CD4-positive, alpha-beta T cell (primary cell): ENCODE results near the gene PRKAA2. TPM values are rescaled to one million over a fixed set of nuclear protein-coding genes. Genes with fewer than 3 reads are reported as not detected.

Source experiments
- ATAC-seq: fragments of 200-7000 bp; cut with Tn5 transposase; one replicate; pipeline ENCODE4 v1.10.0; 2022; ENCODE audit warnings: mild to moderate bottlenecking; ENCODE audit not compliant: poor library complexity
- CTCF ChIA-PET: fragments of 350-600 bp; sonication (Branson Sonifier 250); formaldehyde crosslinking; loops from one replicate; lab custom pipeline; 2021; ENCODE audit warnings: antibody characterized with exemption, inconsistent platforms; lab: Charles Lee
- POLR2A ChIA-PET: fragments of 350-600 bp; sonication (Branson Sonifier 250); formaldehyde crosslinking; loops from one replicate; lab custom pipeline; 2021; ENCODE audit warnings: antibody characterized with exemption, inconsistent platforms; lab: Charles Lee
- DNase-seq, 14 experiments: peaks; one replicate each; pipeline ENCODE4 v3.0.0-alpha.2; 2013 to 2020; ENCODE audit warnings: mixed read lengths in 2 of 14
- H3K27ac ChIP-seq, 2 donors: one replicate each; pipeline versions ENCODE4 v1.5.1 to v1.7.0; 2013; ENCODE audit warnings: low read length in 2 of 2, low read depth in 1 of 2, mild to moderate bottlenecking in 1 of 2
- H3K27me3 ChIP-seq, 2 experiments: 1 replicate in 1 of 2; 2 replicates in 1 of 2; pipeline versions ENCODE4 v1.6.1 to v1.7.0; 2013; ENCODE audit warnings: low read length in 2 of 2, control low read depth in 1 of 2, mild to moderate bottlenecking in 1 of 2, moderate library complexity in 1 of 2; ENCODE audit not compliant: insufficient read depth in 2 of 2, control insufficient read depth in 1 of 2
- H3K36me3 ChIP-seq: one replicate; pipeline ENCODE4 v1.6.1; 2013; ENCODE audit warnings: low read length, control low read depth; ENCODE audit not compliant: insufficient read depth
- H3K4me1 ChIP-seq: one replicate; pipeline ENCODE4 v1.6.1; 2013; ENCODE audit warnings: low read length, control low read depth; ENCODE audit not compliant: insufficient read depth
- H3K4me3 ChIP-seq: one replicate; pipeline ENCODE4 v1.5.1; 2013; ENCODE audit warnings: mild to moderate bottlenecking, low read length, moderate library complexity
- H3K9me3 ChIP-seq, 2 experiments: 1 replicate in 1 of 2; 2 replicates in 1 of 2; pipeline versions ENCODE4 v1.6.1 to v1.7.0; 2013; ENCODE audit warnings: low read length in 2 of 2, mild to moderate bottlenecking in 2 of 2, control low read depth in 1 of 2, moderate library complexity in 1 of 2; ENCODE audit not compliant: control insufficient read depth in 1 of 2, insufficient read depth in 1 of 2
- H3K27ac Mint-ChIP-seq: one replicate; pipeline ENCODE4 v1.8.0; 2020; ENCODE audit warnings: mixed read lengths
- H3K27me3 Mint-ChIP-seq: one replicate; pipeline ENCODE4 v1.8.0; 2021; ENCODE audit warnings: mixed read lengths
- H3K36me3 Mint-ChIP-seq: one replicate; pipeline ENCODE4 v1.8.0; 2021; ENCODE audit warnings: low read depth, mixed read lengths
- H3K4me1 Mint-ChIP-seq: one replicate; pipeline ENCODE4 v1.8.0; 2021; ENCODE audit warnings: low read depth, mixed read lengths
- H3K4me3 Mint-ChIP-seq: one replicate; pipeline ENCODE4 v1.8.0; 2020; ENCODE audit warnings: mild to moderate bottlenecking, mixed read lengths
- H3K9me3 Mint-ChIP-seq: one replicate; pipeline ENCODE4 v1.8.0; 2020; ENCODE audit warnings: mixed read lengths
- intact Hi-C, 2 experiments: fragments of 100-400 bp; cut with DNase I in 1 of 2; cut with micrococcal nuclease in 1 of 2; formaldehyde crosslinking; loops; one replicate each; pipeline versions ENCODE4 v1.15.1 to v1.9.0; 2023 to 2025; cut with DNase I, micrococcal nuclease
- total RNA-seq, 174 experiments: library from RNA in 2 of 174; stranded (reverse) in 2 of 174; gene quantifications; one replicate each; pipeline ENCODE4 v1.2.3 and lab custom pipeline; 2021 to 2026
- TF ChIP-seq, protein P1 (sequence below): fragments of 200-600 bp; IDR thresholded peaks from one replicate; pipeline ENCODE4 v1.8.0; 2022; ENCODE audit warnings: antibody characterized with exemption, mild to moderate bottlenecking

Gene PRKAA2
- total RNA-seq, 2 experiments from 2014 or later, result not detected

DNA sequence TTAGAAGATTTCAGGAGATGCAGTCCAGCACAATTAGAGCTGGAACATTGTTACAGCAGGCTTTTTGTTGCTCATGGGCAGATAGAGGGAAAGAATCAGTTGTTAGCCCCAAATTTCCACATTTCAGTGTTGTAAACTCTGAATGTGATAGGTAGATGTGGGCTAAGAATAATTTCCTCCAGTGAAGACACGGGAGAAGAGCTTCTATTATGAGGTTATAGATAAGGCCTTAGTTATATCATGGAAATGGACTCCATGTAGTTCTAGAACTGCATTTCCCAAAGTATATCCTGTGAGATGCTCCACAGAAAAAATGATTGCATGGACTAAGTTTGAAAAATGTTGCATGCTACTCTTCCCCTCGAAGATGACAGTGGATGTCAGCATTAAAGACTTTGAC lies 64.9 kb downstream of the PRKAA2 start:
- Mint-ChIP-seq H3K9me3 (no peaks in the 10 kb centered on the region), H3K27me3 (peaks cover 31% of the 10 kb centered on the region), H3K4me1 (no peaks in the 10 kb centered on the region), H3K27ac (no peak overlapping the region), H3K4me3 (no peak overlapping the region), H3K36me3 (no peaks in the 10 kb centered on the region)
- TF ChIP-seq, protein P1, sequence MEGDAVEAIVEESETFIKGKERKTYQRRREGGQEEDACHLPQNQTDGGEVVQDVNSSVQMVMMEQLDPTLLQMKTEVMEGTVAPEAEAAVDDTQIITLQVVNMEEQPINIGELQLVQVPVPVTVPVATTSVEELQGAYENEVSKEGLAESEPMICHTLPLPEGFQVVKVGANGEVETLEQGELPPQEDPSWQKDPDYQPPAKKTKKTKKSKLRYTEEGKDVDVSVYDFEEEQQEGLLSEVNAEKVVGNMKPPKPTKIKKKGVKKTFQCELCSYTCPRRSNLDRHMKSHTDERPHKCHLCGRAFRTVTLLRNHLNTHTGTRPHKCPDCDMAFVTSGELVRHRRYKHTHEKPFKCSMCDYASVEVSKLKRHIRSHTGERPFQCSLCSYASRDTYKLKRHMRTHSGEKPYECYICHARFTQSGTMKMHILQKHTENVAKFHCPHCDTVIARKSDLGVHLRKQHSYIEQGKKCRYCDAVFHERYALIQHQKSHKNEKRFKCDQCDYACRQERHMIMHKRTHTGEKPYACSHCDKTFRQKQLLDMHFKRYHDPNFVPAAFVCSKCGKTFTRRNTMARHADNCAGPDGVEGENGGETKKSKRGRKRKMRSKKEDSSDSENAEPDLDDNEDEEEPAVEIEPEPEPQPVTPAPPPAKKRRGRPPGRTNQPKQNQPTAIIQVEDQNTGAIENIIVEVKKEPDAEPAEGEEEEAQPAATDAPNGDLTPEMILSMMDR, result no peak
- Histone ChIP-seq H3K4me1 (no peaks in the 10 kb centered on the region), H3K4me3 (no peak overlapping the region), H3K27ac (no peak overlapping the region), H3K27me3 (no peaks in the 10 kb centered on the region), H3K9me3 (no peaks in the 10 kb centered on the region), H3K36me3 (no peaks in the 10 kb centered on the region)
- POLR2A ChIA-PET, result no interaction called here
- ATAC-seq (no peak), DNase-seq (no peak)
- intact Hi-C loops, result loop anchor here (5.0 to 10.0 kb wide), 3 partner anchors 1423 to 1575 kb away; no protein-coding TSS in a partner anchor
- CTCF ChIA-PET, result no interaction called here

DNA sequence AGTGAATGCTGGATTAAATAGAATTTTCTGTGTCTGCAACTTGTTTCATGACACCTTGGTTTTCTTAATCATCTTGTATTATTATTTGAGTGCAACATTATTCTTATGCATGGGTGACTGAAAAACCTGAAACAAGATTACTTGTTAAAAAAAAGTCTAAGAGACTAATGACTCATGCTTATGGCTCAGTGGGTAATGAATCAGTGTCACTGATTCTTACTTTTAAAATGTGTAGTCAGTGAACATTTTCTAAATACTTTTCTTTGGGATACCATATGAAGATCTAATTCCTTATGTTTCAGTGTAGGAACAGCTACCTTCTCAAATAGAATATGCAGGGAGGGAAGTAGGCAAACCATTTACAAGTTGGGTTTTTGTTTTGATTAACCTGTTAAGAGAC lies 65.5 kb downstream of the PRKAA2 start:
- H3K36me3 ChIP-seq, result no peaks in the 10 kb centered on the region
- H3K27me3 ChIP-seq, result no peaks in the 10 kb centered on the region
- no peaks in the 10 kb centered on the region for H3K9me3 ChIP-seq
- ATAC-seq (no peak), DNase-seq (no peak)
- Mint-ChIP-seq H3K4me1 (no peaks in the 10 kb centered on the region), H3K9me3 (no peaks in the 10 kb centered on the region), H3K36me3 (no peaks in the 10 kb centered on the region), H3K27me3 (peaks cover 31% of the 10 kb centered on the region), H3K27ac (no peak overlapping the region), H3K4me3 (no peak overlapping the region)
- TF ChIP-seq, protein P1, result no peak
- ChIA-PET POLR2A (no interaction called here), CTCF (no interaction called here)
- H3K27ac ChIP-seq, result no peak overlapping the region
- no peak overlapping the region for H3K4me3 ChIP-seq
- intact Hi-C loops, result loop anchor here in 1 of 2 experiments (5.0 kb wide), 2 partner anchors 1423 to 1568 kb away; no protein-coding TSS in a partner anchor
- no peaks in the 10 kb centered on the region for H3K4me1 ChIP-seq

GRCh38 chr1:56712150-56712549 lies 67.0 kb downstream of the PRKAA2 start:
- ChIA-PET CTCF (no interaction called here), POLR2A (no interaction called here)
- Histone ChIP-seq H3K27me3 (no peaks in the 10 kb centered on the region), H3K4me1 (no peaks in the 10 kb centered on the region), H3K4me3 (no peak overlapping the region), H3K36me3 (no peaks in the 10 kb centered on the region), H3K9me3 (no peaks in the 10 kb centered on the region), H3K27ac (no peak overlapping the region)
- intact Hi-C loops, result loop anchor here in 1 of 2 experiments (5.0 kb wide), 2 partner anchors 1425 to 1570 kb away; no protein-coding TSS in a partner anchor
- DNase-seq, result no peak
- Mint-ChIP-seq H3K36me3 (no peaks in the 10 kb centered on the region), H3K4me3 (no peak overlapping the region), H3K27ac (no peak overlapping the region), H3K9me3 (no peaks in the 10 kb centered on the region), H3K27me3 (peaks cover 30% of the 10 kb centered on the region), H3K4me1 (no peaks in the 10 kb centered on the region)
- ATAC-seq, result no peak
- TF ChIP-seq, protein P1, result no peak
